Right lobe of liver (tissue), 4 donors: ENCODE measurements around the gene FOXA2.

Experiments used
- POLR2A ChIP-seq: fragments of 450-650 bp; IDR thresholded peaks from one replicate; pipeline ENCODE4 v1.6.1; 2017; ENCODE audit warnings: antibody characterized with exemption, mild to moderate bottlenecking
- TF ChIP-seq, protein P1 (sequence below), 4 donors: fragments of 200-600 bp in 3 of 4; fragments of 450-650 bp in 1 of 4; IDR thresholded peaks; one replicate each; pipeline versions ENCODE4 v1.5.1 to v1.8.0; 2016 to 2022; ENCODE audit warnings: antibody characterized with exemption in 4 of 4, mild to moderate bottlenecking in 2 of 4
- donor health status: DM: no; HTN: no; CAD: no.
- donor health status: DM: no; HTN: no; CAD: no.
- donor health status: DM: no; HTN: yes; CAD: no.

- no peak for TF ChIP-seq POLR2A
- TF ChIP-seq, protein P1, sequence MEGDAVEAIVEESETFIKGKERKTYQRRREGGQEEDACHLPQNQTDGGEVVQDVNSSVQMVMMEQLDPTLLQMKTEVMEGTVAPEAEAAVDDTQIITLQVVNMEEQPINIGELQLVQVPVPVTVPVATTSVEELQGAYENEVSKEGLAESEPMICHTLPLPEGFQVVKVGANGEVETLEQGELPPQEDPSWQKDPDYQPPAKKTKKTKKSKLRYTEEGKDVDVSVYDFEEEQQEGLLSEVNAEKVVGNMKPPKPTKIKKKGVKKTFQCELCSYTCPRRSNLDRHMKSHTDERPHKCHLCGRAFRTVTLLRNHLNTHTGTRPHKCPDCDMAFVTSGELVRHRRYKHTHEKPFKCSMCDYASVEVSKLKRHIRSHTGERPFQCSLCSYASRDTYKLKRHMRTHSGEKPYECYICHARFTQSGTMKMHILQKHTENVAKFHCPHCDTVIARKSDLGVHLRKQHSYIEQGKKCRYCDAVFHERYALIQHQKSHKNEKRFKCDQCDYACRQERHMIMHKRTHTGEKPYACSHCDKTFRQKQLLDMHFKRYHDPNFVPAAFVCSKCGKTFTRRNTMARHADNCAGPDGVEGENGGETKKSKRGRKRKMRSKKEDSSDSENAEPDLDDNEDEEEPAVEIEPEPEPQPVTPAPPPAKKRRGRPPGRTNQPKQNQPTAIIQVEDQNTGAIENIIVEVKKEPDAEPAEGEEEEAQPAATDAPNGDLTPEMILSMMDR (IDR thresholded peaks at IDR 0.05): no peak
These were observed 45.1 kb upstream of the FOXA2 start for GRCh38 chr20:22629447-22629846.
